ENCODE data around the gene RNF44. TPM values are rescaled to one million over a fixed set of nuclear protein-coding genes. Genes with fewer than 3 reads are reported as not detected.

RNF44 gene
- total and polyA plus RNA-seq, 2 experiments from 2014 or later, result 13.0 to 17.4 TPM

DNA sequence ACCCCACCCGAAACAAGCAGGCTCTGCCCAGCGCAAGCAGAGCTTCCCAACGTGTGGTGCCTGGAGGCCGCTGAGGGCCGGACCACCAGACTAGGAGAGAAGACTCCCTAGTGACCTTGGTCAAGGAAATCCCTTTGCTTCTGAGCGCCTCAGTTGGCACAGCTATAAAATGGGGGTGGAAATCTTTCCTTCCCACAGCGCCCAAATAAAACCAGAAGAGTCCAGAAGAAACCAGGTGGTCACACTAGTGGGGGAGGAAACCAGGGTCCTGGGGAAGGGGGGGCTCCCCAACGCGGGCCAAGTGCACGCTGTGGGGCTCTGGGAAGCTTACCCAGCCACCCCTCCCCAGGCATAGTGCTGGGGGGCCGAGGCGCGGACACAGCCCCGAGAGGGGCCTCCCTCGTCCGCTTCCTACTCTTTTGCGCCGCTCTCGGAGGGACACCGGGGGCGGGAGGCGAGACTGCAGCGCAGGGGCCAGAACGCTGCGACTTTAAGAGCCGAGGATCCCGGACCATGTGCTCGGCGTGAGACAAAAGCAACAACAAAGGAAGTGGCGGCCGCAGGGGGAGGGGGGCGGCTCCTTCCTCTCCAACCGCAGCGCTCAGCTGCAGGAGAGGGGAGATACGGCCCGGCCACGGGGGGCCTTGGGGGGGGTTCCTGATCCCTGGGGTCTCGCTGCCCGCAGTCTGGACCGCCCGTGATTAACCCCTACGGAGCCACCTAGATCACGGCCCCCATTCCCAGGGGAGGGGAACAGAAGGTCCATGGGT lies 885 bp downstream of the RNF44 start:
- Histone ChIP-seq H3K9me2 (replicated peaks; ENCODE audit: insufficient read depth) (no peaks in the 10 kb centered on the region), H3K36me3 (replicated peaks; ENCODE audit: insufficient read depth, low read depth) (no peaks in the 10 kb centered on the region), H2AFZ (peak overlapping the region; percentile 50), H4K20me1 (ENCODE audit: insufficient read depth, poor library complexity, severe bottlenecking) (peaks cover 42% of the 10 kb centered on the region), H3K27me3 (no peaks in the 10 kb centered on the region), H3K4me1 (ENCODE audit: insufficient read depth) (peaks cover 39% of the 10 kb centered on the region), H3K4me2 (peak overlapping the region; percentile 95), H3K9me3 (ENCODE audit: low read depth) (no peaks in the 10 kb centered on the region), H3K79me2 (peaks cover 59% of the 10 kb centered on the region), H3K27ac (peak overlapping the region; percentile 96), H3K4me3 (peak overlapping the region; percentile 100)
- peak; percentile 85 for DNase-seq (ENCODE audit: low spot score)
- under 1% methylated on average over 33 of the region's 43 CpGs for WGBS (ENCODE audit: low lambda C conversion rate, missing lambda C conversion rate)
- TF ChIP-seq, protein P1, sequence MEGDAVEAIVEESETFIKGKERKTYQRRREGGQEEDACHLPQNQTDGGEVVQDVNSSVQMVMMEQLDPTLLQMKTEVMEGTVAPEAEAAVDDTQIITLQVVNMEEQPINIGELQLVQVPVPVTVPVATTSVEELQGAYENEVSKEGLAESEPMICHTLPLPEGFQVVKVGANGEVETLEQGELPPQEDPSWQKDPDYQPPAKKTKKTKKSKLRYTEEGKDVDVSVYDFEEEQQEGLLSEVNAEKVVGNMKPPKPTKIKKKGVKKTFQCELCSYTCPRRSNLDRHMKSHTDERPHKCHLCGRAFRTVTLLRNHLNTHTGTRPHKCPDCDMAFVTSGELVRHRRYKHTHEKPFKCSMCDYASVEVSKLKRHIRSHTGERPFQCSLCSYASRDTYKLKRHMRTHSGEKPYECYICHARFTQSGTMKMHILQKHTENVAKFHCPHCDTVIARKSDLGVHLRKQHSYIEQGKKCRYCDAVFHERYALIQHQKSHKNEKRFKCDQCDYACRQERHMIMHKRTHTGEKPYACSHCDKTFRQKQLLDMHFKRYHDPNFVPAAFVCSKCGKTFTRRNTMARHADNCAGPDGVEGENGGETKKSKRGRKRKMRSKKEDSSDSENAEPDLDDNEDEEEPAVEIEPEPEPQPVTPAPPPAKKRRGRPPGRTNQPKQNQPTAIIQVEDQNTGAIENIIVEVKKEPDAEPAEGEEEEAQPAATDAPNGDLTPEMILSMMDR (IDR thresholded peaks at IDR 0.05; ENCODE audit: poor library complexity), result no peak
- no peak for TF ChIP-seq EZH2 (IDR thresholded peaks at IDR 0.05; ENCODE audit: borderline replicate concordance)
- TF ChIP-seq EZH2phosphoT487 (IDR thresholded peaks at IDR 0.05; ENCODE audit: low read depth, severe bottlenecking, unreplicated experiment), result no peak

DNA sequence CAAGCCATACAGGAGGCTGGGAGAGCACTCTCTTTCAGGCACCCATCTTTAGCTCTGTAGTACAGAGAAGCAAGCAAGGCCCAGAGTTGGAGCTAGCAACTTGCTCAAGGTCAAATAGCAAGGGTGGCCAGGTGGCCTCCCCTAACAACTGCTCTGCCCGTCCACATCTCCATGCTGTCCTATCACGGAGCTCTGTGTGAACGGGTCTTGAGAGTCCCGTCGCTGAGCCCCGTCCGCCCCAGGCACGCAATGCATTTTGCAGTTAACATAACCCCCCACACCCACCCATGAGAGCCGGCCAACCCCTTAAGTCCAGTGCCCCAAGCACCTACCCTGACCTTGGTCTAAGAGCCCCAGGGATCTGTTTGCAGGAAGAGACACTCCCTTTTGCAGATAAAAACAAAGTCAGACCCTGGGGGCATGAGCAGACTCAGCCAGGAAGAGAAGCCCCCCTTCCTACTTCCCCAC lies 1.5 kb downstream of the RNF44 start:
- Histone ChIP-seq H3K27me3 (no peaks in the 10 kb centered on the region), H3K4me1 (ENCODE audit: insufficient read depth) (peaks cover 38% of the 10 kb centered on the region), H4K20me1 (ENCODE audit: insufficient read depth, poor library complexity, severe bottlenecking) (peaks cover 44% of the 10 kb centered on the region), H3K36me3 (replicated peaks; ENCODE audit: insufficient read depth, low read depth) (no peaks in the 10 kb centered on the region), H3K9me3 (ENCODE audit: low read depth) (no peaks in the 10 kb centered on the region), H3K4me2 (peak overlapping the region; percentile 95), H3K4me3 (peak overlapping the region; percentile 100), H3K27ac (peak overlapping the region; percentile 96), H3K79me2 (peaks cover 57% of the 10 kb centered on the region), H2AFZ (no peak overlapping the region), H3K9me2 (replicated peaks; ENCODE audit: insufficient read depth) (no peaks in the 10 kb centered on the region)
- 2% methylated on average over 9 of the region's 9 CpGs for WGBS (ENCODE audit: low lambda C conversion rate, missing lambda C conversion rate)
- TF ChIP-seq, protein P1 (IDR thresholded peaks at IDR 0.05; ENCODE audit: poor library complexity), result no peak
- DNase-seq (ENCODE audit: low spot score), result no peak

DNA sequence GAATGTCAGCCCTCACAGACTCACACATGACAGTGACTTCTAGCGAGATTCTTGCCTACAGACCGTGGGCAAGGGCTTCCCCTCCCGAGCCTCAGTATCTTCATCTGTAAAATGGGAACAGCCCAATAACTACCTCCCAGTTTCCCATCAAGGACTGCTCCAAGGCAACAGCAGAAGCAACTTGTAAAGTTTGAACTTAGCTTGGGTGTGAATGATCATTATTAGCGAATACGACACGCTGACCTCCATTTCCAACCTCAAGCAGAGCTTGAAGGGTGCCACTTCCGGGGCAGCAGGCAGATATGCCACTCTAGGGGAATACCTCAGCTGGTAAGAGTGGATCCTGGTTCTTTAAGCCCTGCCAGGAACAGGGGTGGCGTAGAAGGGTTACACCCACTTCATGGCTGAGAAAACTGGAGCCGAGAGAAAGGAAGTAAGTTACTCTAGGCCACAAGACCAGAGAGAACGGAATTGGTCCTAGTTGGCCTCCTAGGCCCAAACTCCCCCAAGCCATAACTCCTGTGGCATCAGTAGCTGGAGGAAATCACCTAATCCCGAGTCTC lies 2.0 kb downstream of the RNF44 start:
- H3K9me2 ChIP-seq (replicated peaks; ENCODE audit: insufficient read depth), result no peaks in the 10 kb centered on the region
- H3K4me3 ChIP-seq, result peak overlapping the region; percentile 100
- TF ChIP-seq, protein P1 (IDR thresholded peaks at IDR 0.05; ENCODE audit: poor library complexity), result no peak
- no peak for TF ChIP-seq EZH2phosphoT487 (IDR thresholded peaks at IDR 0.05; ENCODE audit: low read depth, severe bottlenecking, unreplicated experiment)
- TF ChIP-seq EZH2 (IDR thresholded peaks at IDR 0.05; ENCODE audit: borderline replicate concordance), result no peak
- H3K4me2 ChIP-seq, result peak overlapping the region; percentile 95
- H4K20me1 ChIP-seq (ENCODE audit: insufficient read depth, poor library complexity, severe bottlenecking), result peaks cover 44% of the 10 kb centered on the region
- H3K27me3 ChIP-seq, result no peaks in the 10 kb centered on the region
- H2AFZ ChIP-seq, result no peak overlapping the region
- H3K27ac ChIP-seq, result peak overlapping the region; percentile 96
- no peak for DNase-seq (ENCODE audit: low spot score)
- H3K4me1 ChIP-seq (ENCODE audit: insufficient read depth), result peaks cover 38% of the 10 kb centered on the region
- H3K36me3 ChIP-seq (replicated peaks; ENCODE audit: insufficient read depth, low read depth), result no peaks in the 10 kb centered on the region
- no peaks in the 10 kb centered on the region for H3K9me3 ChIP-seq (ENCODE audit: low read depth)
- 63% methylated on average over 11 of the region's 11 CpGs for WGBS (ENCODE audit: low lambda C conversion rate, missing lambda C conversion rate)
- peaks cover 57% of the 10 kb centered on the region for H3K79me2 ChIP-seq

Measured in hepatocyte (in vitro differentiated cells).